IPS DF 19.7 (cell line): ENCODE results near the gene HNRNPA3.
"Not testable (repeated sequence)": the region's sequence is repeated elsewhere in the genome, so short reads cannot be mapped to it uniquely, and the experiment has no call there.

Source experiments
- DNase-seq: peaks from one replicate; pipeline ENCODE4 v3.0.0-alpha.2; 2013; ENCODE audit warnings: low read depth, low spot score

The HNRNPA3 gene

GRCh38 chr2:177232098-177232704, 19.6 kb downstream of the HNRNPA3 start:
- DNase-seq: no peak

- no peak for DNase-seq
Measured at GRCh38 chr2:177234267-177234666, 21.7 kb downstream of the HNRNPA3 start.

GRCh38 chr2:177235855-177236437, 23.4 kb downstream of the HNRNPA3 start:
- no peak for DNase-seq

- no peak for DNase-seq
Measured at GRCh38 chr2:177237932-177238331, 25.3 kb downstream of the HNRNPA3 start.

DNA sequence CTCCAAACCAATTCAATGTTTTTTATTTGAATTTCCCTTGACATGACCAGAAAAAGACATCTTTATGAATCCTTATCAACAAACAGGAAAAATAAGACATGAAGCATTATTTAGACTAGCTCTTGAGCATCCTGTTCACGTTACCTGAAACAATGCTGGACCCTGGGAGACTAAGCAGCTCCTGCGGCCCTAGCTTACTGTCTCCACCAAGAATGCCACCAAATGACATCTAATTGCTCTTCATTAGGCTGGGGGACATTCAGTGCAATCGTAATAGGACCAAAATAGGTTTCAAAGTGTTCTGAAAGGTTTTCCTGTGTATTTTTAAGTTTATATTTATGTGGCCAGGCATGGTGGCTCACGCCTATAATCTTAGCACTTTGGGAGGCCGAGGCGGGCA, 26.5 kb downstream of the HNRNPA3 start:
- DNase-seq: no peak

GRCh38 chr2:177239932-177240630, 27.5 kb downstream of the HNRNPA3 start:
- DNase-seq: no peak

- DNase-seq: no peak
Measured at GRCh38 chr2:177241711-177242120, 29.1 kb downstream of the HNRNPA3 start.

GRCh38 chr2:177242121-177242987, 29.8 kb downstream of the HNRNPA3 start:
- no peak for DNase-seq

GRCh38 chr2:177243073-177243472, 30.5 kb downstream of the HNRNPA3 start:
- no peak for DNase-seq

GRCh38 chr2:177243476-177243875, 30.9 kb downstream of the HNRNPA3 start:
- no peak for DNase-seq

DNA sequence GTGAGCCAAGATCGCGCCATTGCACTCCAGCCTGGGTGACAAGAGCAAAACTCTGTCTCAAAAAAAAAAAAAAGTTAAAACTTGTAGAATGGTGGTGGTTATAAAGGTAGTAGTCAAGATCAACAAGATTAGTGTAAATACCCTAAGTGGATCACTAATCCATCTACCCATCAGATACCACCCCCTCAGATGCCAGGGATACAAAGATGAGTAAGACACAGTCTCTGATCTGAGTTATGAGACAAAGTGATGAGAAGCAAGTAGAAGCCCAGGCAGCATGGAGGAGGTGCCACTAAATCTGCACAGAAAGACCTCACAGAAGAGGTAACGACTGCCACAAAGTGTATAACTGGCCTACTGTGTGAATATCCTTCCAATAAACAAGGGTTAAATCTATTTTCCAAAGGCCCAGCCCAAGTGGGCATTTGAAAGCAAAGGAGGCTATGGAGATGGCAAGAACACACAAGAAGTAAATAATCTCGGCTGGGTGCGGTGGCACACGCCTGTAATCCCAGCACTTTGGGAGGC, 31.7 kb downstream of the HNRNPA3 start:
- no peak for DNase-seq

DNA sequence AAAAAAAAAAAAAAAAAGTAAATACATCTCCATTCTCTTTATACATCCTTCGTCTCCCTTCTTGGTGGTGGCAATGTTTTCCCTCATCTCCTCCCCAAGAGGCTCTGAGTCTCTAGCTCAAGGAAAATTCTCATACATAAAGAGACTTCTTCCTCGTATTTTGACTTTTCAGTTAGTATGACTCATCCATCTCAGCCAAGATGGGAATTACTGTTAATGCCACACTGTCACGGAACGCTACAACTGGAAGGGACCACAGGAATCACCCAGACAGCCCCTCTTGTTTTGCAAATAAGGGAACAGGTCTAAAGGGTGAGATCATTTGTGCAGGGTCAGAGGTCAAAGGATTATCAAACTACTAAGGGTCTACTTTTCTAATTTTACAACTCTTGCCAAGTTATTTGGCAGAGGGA, 32.4 kb downstream of the HNRNPA3 start:
- DNase-seq: peak; percentile 48

DNA sequence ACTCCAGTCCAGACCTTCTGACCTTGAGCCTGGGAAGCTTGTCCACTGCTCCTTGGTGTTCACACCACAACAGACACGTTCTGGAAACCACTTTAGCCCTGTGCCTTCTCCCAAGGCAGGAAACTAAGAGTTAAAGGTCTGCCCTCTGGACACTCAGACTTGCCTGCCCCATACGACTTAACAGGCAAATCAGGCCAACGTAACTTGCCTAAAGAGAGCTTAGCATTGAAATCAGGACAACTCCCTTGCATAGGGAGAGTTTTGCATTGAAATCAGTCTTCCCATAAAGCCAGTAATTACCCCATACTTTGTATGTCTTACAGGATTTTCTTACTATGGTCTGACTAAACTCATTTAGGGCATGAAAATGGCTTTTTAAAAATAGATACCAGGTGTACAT, 33.4 kb downstream of the HNRNPA3 start:
- DNase-seq: no peak

DNA sequence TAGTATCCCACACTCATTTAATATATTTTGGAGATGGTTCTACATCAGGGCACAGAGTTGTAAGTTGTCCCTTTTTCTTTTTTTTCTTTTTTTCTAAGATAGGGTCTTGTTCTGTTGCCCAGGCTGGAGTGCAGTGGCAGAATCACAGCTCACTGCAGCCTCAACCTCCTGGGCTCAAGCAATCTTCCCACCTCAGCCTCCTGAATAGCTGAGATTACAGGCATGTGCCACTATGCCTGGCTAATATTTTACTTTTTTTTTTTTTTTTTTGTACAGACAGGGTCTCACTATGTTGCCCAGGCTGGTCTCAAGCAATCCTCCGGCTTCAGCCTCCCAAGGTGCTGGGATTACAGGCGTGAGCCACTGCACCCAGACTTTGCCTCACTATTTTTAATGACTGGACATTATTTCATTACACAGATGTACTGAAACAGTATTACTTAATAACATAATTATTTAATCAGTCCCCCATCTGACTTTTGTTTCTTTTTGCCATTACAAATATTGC, 34.0 kb downstream of the HNRNPA3 start:
- DNase-seq: not testable (repeated sequence)

DNA sequence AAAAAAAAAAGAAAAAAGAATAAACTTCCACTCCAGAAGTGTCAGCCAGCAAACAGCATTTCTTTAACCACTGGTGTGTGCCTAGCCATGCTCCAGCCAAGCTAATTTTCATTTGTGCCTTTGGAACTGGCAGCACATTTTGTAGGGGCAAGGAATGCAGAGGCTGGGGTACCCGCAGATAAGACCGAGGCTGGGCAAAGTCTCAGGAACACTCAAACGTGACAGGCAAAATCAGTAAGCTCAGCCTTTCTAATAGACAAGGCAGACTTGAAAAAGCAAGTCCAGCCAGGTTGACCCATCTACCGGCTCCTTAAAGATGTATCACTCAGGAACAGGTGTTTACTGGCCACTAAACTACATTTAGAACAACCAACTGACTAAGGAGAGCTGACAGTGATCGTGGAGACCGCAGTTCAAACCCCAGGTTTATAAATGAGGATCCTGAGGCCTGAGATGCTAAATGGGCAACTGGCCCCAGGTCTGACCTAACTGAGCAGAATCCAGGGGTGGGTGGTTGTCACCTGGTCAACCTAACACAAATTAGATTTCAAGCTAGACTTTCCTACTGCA, 35.2 kb downstream of the HNRNPA3 start:
- no peak for DNase-seq

- DNase-seq: no peak
Measured at GRCh38 chr2:177249038-177249437, 36.4 kb downstream of the HNRNPA3 start.

GRCh38 chr2:177250461-177250860, 37.9 kb downstream of the HNRNPA3 start:
- no peak for DNase-seq

DNA sequence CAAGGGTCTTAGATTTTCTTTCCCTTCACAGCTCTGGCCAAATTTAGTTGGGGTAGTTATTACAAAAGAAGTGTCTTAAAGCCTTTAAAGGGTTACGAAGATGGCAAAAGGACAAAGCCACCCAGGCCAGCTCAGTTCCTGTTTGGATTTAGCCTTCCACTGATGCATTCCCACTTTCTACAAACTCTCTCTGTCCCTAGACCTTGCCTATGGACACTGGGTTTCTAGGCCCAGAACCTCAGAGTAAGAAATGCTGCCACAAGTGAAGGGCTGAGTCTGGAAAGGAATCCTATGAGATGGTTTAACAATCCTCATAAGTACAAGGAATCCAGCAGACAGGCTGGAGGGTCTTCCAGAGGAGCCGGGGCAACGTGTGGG, 38.6 kb downstream of the HNRNPA3 start:
- DNase-seq: no peak

- DNase-seq: no peak
Measured at GRCh38 chr2:177252808-177253531, 40.4 kb downstream of the HNRNPA3 start.

DNA sequence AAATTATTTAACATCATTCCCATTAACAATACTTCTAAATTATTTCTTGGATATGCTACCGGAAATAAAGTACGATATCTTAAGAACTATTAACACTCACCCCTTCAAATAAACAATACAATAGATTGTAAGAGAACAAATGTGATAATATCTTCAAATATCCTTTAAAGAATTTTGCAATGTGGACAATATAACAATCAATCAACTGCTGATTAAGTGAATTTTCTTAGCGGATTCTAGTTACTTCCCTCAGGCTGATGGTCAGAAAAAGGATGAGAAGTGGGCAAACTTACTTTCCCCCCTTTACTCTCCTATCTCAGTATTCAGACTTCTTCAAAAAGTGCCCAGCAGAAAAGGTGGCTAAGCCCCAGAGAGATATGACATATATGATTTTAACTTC, 41.1 kb downstream of the HNRNPA3 start:
- DNase-seq: no peak
